Prostate gland (tissue), 2 donors: ENCODE results near the gene CBFA2T2. TPM values are rescaled to one million over a fixed set of nuclear protein-coding genes. Genes with fewer than 3 reads are reported as not detected.
"Not testable (repeated sequence)": the region's sequence is repeated elsewhere in the genome, so short reads cannot be mapped to it uniquely, and the experiment has no call there.

Experiments
- DNase-seq: peaks from one replicate; pipeline ENCODE4 v3.0.0-alpha.2; 2019; ENCODE audit warnings: low spot score
- H3K27ac ChIP-seq, 2 donors: fragments of 200-600 bp; sonication (generic); 2 replicates each; pipeline ENCODE4 v1.5.1; 2017 to 2019
- H3K27me3 ChIP-seq: fragments of 200-600 bp; sonication (generic); replicated peaks from 2 replicates; pipeline ENCODE4 v1.5.1; 2019; ENCODE audit not compliant: insufficient read depth
- H3K36me3 ChIP-seq, 2 donors: fragments of 200-600 bp; sonication (generic); 1 replicate in 1 of 2; 2 replicates in 1 of 2; pipeline versions ENCODE4 v1.5.1 to v1.8.1; 2017 to 2019
- H3K4me1 ChIP-seq: fragments of 200-600 bp; sonication (generic); replicated peaks from 2 replicates; pipeline ENCODE4 v1.5.1; 2019
- H3K4me3 ChIP-seq, 2 donors: fragments of 200-600 bp; sonication (generic); 2 replicates each; pipeline ENCODE4 v1.5.1; 2017 to 2019
- H3K9me3 ChIP-seq: fragments of 200-600 bp; sonication (generic); 2 replicates; pipeline ENCODE4 v1.5.1; 2017
- POLR2A ChIP-seq: fragments of 450-650 bp; IDR thresholded peaks from one replicate; pipeline ENCODE4 v1.6.1; 2016; ENCODE audit warnings: antibody characterized with exemption, mild to moderate bottlenecking
- POLR2AphosphoS5 ChIP-seq: sonication (generic); formaldehyde crosslinking; IDR thresholded peaks from one replicate; pipeline ENCODE4 v1.6.1; 2017; ENCODE audit warnings: antibody characterized with exemption
- WGBS: methylation state at CpG from one replicate; pipeline ENCODE4 v1.1.5; 2018; 5-methylcytosine and 5-hydroxymethylcytosine counted together
- intact Hi-C: fragments of 100-400 bp; cut with DNase I; formaldehyde crosslinking; loops from one replicate; pipeline ENCODE4 v1.14.2; 2022
- total RNA-seq, 2 donors: library from RNA; depleted of rRNA; stranded (reverse); fragments of >200 nt; gene quantifications; one replicate each; pipeline ENCODE4 v1.1.0, GENCODE V29; 2016
- TF ChIP-seq, protein P1 (sequence below), 4 experiments: fragments of 200-600 bp in 2 of 4; fragments of 450-650 bp in 2 of 4; sonication (generic) in 2 of 4; IDR thresholded peaks; 1 replicate in 3 of 4; 2 replicates in 1 of 4; pipeline ENCODE4 v1.5.1; 2016 to 2019; ENCODE audit warnings: antibody characterized with exemption in 4 of 4, mild to moderate bottlenecking in 2 of 4, moderate library complexity in 2 of 4

CBFA2T2 gene
- total RNA-seq, 2 donors from 2014 or later, result 40.3 to 54.6 TPM

DNA sequence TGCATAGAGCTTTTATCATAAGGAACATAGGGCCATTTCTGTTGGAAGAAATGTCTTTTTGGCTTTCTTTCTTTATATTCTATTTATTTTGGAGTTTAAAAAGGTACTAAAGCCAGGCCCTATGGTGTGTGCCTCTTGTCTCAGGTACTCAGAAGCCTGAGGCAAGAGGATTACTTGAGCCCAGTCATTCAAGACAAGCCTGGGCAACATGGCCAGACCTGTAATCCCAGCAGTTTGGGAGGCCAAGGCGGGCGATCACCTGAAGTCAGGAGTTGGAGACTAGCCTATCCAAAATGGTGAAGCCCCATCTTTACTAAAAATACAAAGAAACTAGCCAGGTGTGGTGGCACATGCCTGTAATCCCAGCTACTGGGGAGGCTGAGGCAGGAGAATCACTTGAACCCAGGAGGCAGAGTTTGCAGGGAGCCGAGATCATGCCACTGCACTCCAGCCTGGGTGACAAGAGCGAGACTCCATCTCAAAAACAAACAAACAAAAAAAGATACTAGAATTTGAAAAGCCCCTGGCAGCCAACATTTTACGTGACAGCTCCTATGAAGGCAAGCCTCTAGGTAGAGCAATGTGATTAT is 80.0 kb downstream of the CBFA2T2 start:
- DNase-seq, result no peak
- Histone ChIP-seq H3K27me3 (no peaks in the 10 kb centered on the region), H3K4me1 (peaks cover 5% of the 10 kb centered on the region), H3K27ac (peak overlapping the region in 1 of 2 donors; percentile 34), H3K9me3 (no peaks in the 10 kb centered on the region), H3K4me3 (no peak overlapping the region), H3K36me3 (no peaks in the 10 kb centered on the region)
- intact Hi-C loops, result no loop called here
- WGBS, result 53% methylated on average over 5 of the region's 5 CpGs
- no peak for TF ChIP-seq POLR2A
- TF ChIP-seq POLR2AphosphoS5, result no peak
- TF ChIP-seq, protein P1, sequence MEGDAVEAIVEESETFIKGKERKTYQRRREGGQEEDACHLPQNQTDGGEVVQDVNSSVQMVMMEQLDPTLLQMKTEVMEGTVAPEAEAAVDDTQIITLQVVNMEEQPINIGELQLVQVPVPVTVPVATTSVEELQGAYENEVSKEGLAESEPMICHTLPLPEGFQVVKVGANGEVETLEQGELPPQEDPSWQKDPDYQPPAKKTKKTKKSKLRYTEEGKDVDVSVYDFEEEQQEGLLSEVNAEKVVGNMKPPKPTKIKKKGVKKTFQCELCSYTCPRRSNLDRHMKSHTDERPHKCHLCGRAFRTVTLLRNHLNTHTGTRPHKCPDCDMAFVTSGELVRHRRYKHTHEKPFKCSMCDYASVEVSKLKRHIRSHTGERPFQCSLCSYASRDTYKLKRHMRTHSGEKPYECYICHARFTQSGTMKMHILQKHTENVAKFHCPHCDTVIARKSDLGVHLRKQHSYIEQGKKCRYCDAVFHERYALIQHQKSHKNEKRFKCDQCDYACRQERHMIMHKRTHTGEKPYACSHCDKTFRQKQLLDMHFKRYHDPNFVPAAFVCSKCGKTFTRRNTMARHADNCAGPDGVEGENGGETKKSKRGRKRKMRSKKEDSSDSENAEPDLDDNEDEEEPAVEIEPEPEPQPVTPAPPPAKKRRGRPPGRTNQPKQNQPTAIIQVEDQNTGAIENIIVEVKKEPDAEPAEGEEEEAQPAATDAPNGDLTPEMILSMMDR (IDR thresholded peaks at IDR 0.05), result no peak

DNA sequence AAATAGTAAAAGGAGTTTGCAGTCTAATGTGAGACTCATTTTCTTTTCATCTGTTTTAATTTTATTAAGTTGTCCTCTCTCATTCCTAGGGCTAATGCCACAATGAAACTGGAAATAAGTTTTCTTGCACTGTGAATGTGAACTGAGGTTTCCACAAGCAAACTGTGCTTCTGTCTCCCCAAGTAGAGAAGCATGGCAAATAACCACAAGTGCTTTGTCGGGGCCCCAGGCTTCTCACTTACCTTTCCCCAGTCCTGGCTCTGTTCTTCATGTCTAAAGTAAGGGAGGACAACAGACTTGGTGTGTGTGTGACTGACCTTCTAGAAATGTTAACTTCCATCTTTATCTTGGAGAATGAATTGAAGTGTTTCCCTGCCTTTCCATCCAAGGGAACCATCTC is 80.8 kb downstream of the CBFA2T2 start:
- Histone ChIP-seq H3K36me3 (no peaks in the 10 kb centered on the region), H3K27ac (peak overlapping the region in 1 of 2 donors; percentile 34), H3K9me3 (no peaks in the 10 kb centered on the region), H3K27me3 (no peaks in the 10 kb centered on the region), H3K4me1 (peaks cover under 1% of the 10 kb centered on the region), H3K4me3 (no peak overlapping the region)
- DNase-seq, result no peak
- intact Hi-C loops, result no loop called here
- 91% methylated on average over 1 of the region's 1 CpG for WGBS
- TF ChIP-seq POLR2AphosphoS5, result no peak
- no peak for TF ChIP-seq POLR2A

DNA sequence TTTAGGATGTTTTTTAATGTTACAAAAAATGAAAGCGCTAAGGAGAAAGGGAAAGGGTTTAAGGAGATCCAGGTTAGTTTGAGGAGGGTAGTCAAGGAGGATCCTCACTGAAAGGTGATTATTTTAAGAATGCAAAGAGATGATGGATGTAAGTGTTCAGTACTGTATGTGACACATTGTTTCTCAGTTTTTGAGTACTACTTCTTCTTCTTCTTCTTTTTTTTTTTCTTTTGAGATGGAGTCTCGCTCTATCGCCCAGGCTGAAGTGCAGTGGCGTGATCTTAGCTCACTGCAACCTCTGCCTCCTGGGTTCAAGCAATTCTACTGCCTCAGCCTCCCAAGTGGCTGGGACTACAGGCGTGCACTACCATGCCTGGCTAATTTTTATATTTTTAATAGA is 83.4 kb downstream of the CBFA2T2 start:
- H3K4me3 ChIP-seq, H3K9me3 ChIP-seq, H3K27me3 ChIP-seq, H3K4me1 ChIP-seq, H3K27ac ChIP-seq, DNase-seq, H3K36me3 ChIP-seq, intact Hi-C loops: not testable (repeated sequence)
- 91% methylated on average over 5 of the region's 5 CpGs for WGBS

DNA sequence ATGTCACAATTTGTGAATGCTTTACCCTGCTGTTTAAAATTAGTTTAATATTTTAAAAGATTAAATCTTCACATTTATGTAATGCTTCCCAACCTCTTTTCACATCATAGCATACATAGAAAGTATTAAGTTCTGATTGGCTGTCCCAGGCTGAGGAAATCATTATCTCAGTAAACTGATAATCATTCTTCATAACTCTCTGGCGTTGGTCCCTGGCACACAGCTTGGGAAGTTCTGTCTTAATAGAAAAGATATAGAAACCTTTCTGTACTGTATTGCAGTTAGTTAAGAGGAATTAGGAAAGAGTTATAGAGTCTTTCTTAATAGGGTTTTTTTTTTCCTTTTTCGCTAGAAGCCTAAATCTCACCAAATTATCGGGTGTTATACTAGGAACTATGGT is 85.4 kb downstream of the CBFA2T2 start:
- Histone ChIP-seq H3K4me3 (no peak overlapping the region), H3K36me3 (no peaks in the 10 kb centered on the region), H3K27me3 (no peaks in the 10 kb centered on the region), H3K27ac (no peak overlapping the region), H3K9me3 (no peaks in the 10 kb centered on the region), H3K4me1 (no peaks in the 10 kb centered on the region)
- TF ChIP-seq, protein P1 (IDR thresholded peaks at IDR 0.05), result no peak
- no peak for TF ChIP-seq POLR2AphosphoS5
- 83% methylated on average over 3 of the region's 3 CpGs for WGBS
- no peak for DNase-seq
- intact Hi-C loops, result no loop called here

DNA sequence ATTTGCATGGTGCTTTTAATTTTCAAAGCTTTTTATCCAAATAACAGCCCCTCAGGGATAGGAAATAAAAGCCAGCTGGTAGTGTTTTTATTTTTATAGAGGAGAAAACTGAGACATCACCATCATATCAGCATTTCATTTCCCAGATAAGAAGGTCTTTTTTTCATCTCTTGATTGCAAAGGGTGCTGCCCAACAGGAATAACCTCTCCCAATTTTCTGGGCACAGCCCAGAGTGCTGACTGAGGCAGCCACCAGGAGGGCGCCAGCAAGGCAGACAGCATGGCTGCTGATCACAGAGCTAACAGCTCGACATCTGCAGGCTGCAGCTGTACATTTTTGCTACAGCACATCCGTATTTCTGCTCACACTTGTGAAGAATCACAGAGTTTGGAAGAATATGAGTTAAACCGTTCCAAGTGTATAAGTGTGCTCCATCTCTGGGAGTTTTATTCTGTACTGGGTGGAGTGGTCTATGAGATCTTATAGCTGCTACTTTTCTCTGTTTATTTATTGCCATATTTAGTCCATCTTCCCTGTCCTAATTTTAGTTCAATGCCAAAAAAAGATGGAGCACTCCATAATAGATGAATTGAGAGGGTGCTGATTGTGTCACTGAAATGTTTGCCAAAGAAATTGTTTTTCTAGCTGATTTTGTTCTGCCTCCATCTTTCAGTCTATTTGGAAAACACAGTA is 86.7 kb downstream of the CBFA2T2 start:
- Histone ChIP-seq H3K36me3 (no peaks in the 10 kb centered on the region), H3K27ac (no peak overlapping the region), H3K4me1 (no peaks in the 10 kb centered on the region), H3K27me3 (no peaks in the 10 kb centered on the region), H3K4me3 (no peak overlapping the region), H3K9me3 (no peaks in the 10 kb centered on the region)
- no peak for DNase-seq
- 41% methylated on average over 4 of the region's 4 CpGs for WGBS
- TF ChIP-seq POLR2A (no peak), POLR2AphosphoS5 (no peak)
- TF ChIP-seq, protein P1 (IDR thresholded peaks at IDR 0.05), result peak in 1 of 4 experiments; percentile 21
- intact Hi-C loops, result no loop called here

DNA sequence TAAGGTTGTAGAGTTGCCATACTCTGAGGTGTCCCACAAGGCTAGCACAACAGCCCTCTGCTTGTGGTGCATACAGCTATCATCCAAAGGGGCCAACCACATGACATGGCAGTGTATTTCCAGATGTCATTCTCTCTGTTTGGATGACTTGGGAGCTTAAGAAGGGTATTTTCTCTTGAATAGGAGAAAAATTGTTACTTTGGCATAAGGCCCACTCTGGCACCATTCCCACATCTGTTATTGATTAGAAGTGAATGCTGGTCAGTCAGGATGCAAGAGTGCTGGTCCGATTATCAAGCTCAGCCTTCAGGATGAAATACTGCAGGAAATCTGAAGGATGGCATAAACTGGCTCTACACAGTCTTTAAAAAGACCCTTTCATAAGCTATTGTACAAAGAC is 88.6 kb downstream of the CBFA2T2 start:
- DNase-seq, result no peak
- intact Hi-C loops, result no loop called here
- TF ChIP-seq POLR2AphosphoS5, result no peak
- TF ChIP-seq, protein P1 (IDR thresholded peaks at IDR 0.05), result no peak
- TF ChIP-seq POLR2A, result no peak
- WGBS, result 65% methylated on average over 1 of the region's 1 CpG
- Histone ChIP-seq H3K36me3 (no peaks in the 10 kb centered on the region), H3K4me1 (no peaks in the 10 kb centered on the region), H3K27me3 (no peaks in the 10 kb centered on the region), H3K27ac (no peak overlapping the region), H3K9me3 (no peaks in the 10 kb centered on the region), H3K4me3 (no peak overlapping the region)
